ENCODE data around the gene CFL2.
"Not testable (repeated sequence)": the region's sequence is repeated elsewhere in the genome, so short reads cannot be mapped to it uniquely, and the experiment has no call there.

CFL2 gene

GRCh38 chr14:34714320-34715126 lies at the start of gene CFL2:
Gene CFL2 (minus strand): TSS chr14:34714593. CDS start chr14:34714540, 53 bp downstream.
- FAIRE-seq = peak; percentile 31
- peak; percentile 89 for DNase-seq (ENCODE audit: insufficient read length, low spot score)

DNA sequence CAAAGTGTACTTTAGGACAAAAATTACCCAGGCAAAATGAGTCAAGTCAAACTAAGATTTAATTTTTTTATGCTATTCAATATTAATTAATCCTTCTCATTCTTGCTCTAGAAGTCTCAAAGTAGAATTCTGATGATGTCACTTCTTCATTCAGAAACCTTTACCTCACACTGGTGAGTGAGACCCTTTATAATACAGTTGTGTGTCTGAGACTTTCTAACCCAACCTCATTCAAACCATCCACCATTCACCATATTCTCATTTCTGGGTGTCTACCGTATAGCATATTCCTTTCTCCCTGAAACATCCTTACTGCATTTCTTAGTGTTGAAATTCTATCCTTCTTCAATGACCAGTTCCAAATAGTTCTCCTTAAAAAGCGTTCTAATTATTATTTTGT lies 40.8 kb upstream of the CFL2 start:
- FAIRE-seq = no peak
- no peak for DNase-seq (ENCODE audit: insufficient read length, low spot score)

- FAIRE-seq (no peak), DNase-seq (ENCODE audit: insufficient read length, low spot score) (no peak)
Measured at GRCh38 chr14:34754687-34755086, 40.3 kb upstream of the CFL2 start.

- no peak for DNase-seq (ENCODE audit: insufficient read length, low spot score)
Measured at GRCh38 chr14:34750670-34751069, 36.3 kb upstream of the CFL2 start.

GRCh38 chr14:34750233-34750632 lies 35.8 kb upstream of the CFL2 start:
- no peak for DNase-seq (ENCODE audit: insufficient read length, low spot score)
- FAIRE-seq = no peak

More at GRCh38 chr14:34750670-34751069, 36.3 kb upstream of the CFL2 start:
- FAIRE-seq = no peak

GRCh38 chr14:34749408-34749807 lies 35.0 kb upstream of the CFL2 start:
- no peak for DNase-seq (ENCODE audit: insufficient read length, low spot score)
- no peak for FAIRE-seq

- DNase-seq (ENCODE audit: insufficient read length, low spot score) = no peak
- no peak for FAIRE-seq
Measured at GRCh38 chr14:34742270-34743115, 28.1 kb upstream of the CFL2 start.

- FAIRE-seq = no peak
- no peak for DNase-seq (ENCODE audit: insufficient read length, low spot score)
Measured at GRCh38 chr14:34741840-34742239, 27.4 kb upstream of the CFL2 start.

DNA sequence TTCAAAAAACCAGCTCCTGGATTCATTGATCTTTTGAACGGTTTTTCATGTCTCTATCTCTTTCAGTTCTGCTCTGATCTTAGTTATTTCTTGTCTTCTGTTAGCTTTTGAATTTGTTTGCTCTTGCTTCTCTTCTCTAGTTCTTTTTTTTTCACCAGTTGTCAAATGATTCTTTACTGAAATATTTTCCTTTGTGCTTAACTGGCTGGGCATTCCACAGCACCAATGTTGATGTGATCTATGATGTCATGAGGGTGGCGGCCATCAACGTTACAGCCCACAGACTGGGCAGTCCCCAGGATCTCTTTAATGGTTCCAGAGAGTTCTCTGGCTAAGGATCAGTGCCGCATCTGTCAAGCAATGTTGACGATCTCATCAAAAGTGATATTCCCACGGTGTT lies 25.7 kb upstream of the CFL2 start:
- not testable (repeated sequence) for FAIRE-seq; DNase-seq (ENCODE audit: insufficient read length, low spot score)

- not testable (repeated sequence) for FAIRE-seq
Measured at GRCh38 chr14:34737079-34737478, 22.7 kb upstream of the CFL2 start.

DNA sequence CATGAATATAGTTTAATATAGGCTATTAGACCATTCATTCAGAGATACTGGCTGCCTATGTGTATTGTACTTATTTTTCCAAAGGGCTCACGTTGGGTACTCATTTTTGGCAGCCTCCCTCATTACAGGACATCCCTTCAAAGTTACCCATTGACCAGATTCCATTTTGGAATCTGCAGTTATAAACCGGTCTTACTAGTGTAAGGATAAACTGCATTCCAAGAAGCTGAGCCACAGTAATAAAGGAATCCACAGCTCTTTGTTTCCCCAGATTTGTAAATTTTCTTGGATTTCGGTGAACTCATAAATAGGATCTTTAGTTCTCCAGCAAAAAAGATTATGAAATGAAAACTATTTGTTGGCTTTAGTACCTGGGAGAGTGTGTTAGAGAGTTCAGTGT lies 18.9 kb upstream of the CFL2 start:
- FAIRE-seq (no peak), DNase-seq (ENCODE audit: insufficient read length, low spot score) (no peak)

More at GRCh38 chr14:34737079-34737478, 22.7 kb upstream of the CFL2 start:
- DNase-seq (ENCODE audit: insufficient read length, low spot score) = not testable (repeated sequence)

DNA sequence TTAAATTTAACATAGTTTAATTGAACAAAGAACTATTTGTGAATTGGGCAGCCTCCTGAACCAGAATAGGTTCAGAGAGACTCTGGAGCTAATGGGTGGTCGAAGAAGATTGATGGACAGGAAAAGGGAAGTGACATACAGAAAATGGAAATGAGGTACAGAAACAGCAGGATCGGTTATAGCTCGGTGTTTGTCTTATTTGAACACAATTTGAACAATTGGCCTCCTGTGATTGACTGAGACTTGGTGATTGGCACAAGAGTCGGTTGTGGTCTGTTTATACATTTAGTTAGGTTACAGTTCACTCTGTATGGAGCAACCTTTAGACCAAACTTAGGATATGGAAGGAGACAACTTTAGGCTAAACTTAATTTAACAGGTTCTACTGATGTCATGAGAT lies 18.4 kb upstream of the CFL2 start:
- no peak for DNase-seq (ENCODE audit: insufficient read length, low spot score)
- FAIRE-seq = no peak

DNA sequence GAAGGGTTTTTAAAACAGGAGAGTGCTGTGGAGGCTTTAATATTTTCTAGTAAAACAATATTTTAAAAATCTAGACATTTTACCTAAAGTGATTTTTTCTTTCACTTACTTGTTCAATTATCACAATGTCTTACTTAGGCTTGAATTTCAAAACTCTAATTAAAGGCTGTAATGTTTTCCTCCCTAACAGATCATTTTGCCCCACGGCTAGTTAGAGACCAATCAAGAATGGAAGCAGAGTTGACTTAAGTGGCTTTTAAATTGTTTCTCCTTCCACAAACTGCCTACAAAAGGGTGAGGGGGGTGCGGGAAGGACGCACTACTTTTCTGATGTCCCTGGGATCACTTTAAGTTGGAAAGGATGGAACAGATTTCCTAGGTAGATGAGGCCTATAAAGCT lies 9.5 kb upstream of the CFL2 start:
- FAIRE-seq (no peak), DNase-seq (ENCODE audit: insufficient read length, low spot score) (no peak)

GRCh38 chr14:34722723-34723545 lies 8.5 kb upstream of the CFL2 start:
- FAIRE-seq = peak; percentile 81

GRCh38 chr14:34721129-34721528 lies 6.7 kb upstream of the CFL2 start:
- DNase-seq (ENCODE audit: insufficient read length, low spot score) (no peak), FAIRE-seq (no peak)

More at GRCh38 chr14:34722723-34723545, 8.5 kb upstream of the CFL2 start:
- peak; percentile 36 for DNase-seq (ENCODE audit: insufficient read length, low spot score)

DNA sequence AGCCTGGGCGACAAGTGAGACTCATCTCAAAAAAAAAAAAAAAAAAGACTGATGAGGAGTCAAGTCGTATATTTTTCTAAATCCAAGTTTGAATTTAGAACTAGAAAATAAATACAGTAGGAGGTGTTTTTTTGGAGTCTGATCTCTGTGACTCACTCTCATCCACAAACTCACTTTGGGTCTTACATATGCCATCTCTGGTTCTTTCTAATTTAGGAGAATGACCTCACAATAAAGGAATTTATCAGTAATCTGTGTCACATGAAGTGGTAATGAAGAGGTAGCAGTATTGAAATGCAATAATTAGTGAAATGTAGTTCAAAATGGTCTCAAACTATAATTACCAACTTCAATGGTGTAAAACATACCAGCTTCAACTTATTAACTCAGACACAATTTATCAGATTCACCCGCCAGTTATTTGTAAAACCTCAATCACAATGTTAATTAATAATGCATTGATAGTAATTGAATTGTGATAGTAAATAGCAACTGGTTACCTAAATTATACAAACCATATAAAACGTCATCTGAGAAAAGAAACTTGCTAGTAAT lies 4.4 kb upstream of the CFL2 start:
- DNase-seq (ENCODE audit: insufficient read length, low spot score) = no peak
- FAIRE-seq = no peak

DNA sequence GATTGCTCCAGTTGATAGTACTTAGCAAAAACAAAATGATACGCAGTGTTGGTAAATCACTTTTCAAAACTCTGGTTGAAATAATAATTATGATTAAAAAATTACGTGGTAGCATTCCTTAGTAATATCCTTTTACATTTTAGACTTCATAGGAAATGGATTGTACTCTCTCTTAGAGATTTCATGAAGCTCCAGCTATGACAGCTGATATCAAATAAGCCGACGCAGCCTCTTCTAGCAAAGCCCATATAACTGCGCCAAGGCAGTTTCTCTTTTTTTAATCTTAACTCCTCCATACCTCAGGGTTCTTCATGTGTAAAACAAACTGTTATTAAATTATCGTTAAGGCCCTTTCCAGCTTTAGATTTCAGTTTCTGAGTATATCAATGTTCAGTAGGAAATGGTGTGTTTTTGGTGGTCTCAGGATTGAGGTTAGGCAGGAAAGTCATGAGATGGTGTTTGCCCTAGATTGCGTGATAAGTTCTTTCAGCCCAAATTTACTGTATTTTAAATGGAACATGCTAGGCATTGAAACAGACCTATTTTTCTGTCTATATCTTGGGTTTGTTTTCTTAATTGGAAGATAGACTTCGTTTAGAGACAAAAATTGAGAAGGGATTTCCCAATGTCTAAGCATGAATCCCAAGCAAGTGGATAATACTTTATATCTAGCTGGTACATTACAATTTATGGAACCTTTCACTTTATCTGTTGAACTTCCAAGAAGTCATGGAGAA lies 902 bp upstream of the CFL2 start:
- FAIRE-seq = no peak
- no peak for DNase-seq (ENCODE audit: insufficient read length, low spot score)

GRCh38 chr14:34713681-34714319 lies 593 bp downstream of the CFL2 start:
- no peak for DNase-seq (ENCODE audit: insufficient read length, low spot score)
- FAIRE-seq = peak; percentile 78

DNA sequence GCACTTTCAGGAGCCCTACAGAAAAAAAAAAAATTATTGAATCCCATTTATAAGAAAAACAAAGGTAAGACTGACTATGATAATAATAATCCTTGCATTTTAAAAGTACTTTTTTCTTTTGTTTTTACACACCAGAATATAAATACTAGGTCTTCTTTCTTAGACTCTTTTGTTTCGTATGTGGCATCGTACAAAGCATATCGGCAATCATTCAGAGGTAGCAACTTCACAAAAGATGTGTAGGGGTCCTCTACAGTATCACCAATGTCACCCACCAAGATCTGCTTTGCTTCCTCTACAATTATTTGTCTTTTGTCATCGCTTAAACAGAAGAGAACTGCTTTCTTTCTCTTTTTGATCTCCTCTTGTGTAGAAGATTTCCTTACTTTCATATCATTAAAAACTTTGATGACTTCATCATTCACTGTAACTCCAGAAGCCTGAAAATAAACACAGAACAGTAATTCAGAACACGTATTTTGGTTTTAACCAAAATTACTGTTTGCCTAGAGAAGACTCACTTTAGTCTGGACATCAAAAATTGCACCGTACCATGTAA lies 1.2 kb downstream of the CFL2 start:
- no peak for DNase-seq (ENCODE audit: insufficient read length, low spot score)
- no peak for FAIRE-seq

All from GM19239 (cell line).